ENCODE data around the gene IRS2.

GRCh38 chr13:109782066-109782822 lies 4.1 kb downstream of the IRS2 start:
- TF ChIP-seq POLR2A (IDR thresholded peaks at IDR 0.05) (no peak), CTCF (IDR thresholded peaks at IDR 0.05) (no peak)
